ENCODE measurements around the gene C6orf47.

Gene C6orf47

DNA sequence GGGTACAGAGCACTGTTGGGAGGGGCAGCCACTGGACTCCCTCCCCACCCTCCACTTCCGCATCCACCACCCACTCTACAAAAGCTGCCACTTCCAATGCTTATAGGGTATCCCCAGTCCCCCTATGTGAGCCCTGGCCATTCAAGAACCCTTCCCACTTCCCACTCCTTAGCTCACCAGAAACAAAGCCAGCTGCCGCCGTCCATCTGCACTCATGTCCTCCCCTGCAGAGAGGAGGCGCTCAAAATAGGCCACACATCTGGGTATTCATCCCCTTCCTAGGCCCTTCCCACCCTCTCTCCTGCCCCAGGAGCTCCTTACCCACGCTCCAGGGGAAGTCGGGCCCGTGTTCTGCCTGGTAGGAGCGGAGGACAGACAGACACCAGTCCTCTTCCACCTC, 26.7 kb upstream of the C6orf47 start:
- DNase-seq: no peak

DNA sequence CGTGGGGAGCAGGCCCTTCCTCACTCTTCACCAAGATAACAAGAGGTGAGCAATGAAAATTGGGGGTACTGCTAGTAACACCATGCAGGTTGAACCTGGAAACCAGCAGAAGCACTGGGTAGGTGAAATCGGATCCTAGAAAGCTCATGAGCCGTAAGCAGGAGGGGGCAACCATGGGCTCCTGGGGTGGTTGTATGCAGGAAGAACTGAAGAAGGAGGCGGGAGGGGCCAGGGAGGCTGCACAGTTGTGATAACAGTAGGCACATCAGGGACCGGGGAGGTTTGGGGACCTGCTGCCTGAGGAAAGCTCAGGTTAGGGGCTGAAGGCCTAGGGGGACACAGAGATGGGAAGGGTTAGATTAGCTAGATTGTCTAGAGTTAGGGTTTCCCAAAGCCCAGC, 25.9 kb upstream of the C6orf47 start:
- peak; percentile 76 for DNase-seq

DNA sequence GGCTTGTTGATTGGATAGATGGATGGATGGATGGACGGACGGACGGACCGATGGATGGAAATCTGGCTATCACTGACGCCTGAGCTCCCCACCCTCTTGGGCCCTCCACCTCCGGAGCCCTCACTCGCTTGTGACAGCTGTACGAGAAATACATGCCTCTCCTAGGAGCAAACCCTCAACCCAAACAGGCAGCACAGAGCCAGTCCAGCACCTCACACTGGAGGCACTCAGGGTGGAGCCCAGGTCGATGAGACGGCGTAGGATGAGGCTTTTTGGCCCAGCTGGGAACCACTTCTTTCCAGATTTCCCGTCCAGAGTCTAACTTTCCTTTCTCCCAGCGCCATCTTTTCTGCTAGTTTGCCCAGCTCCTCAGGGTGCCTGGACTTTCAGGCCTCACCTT, 23.0 kb upstream of the C6orf47 start:
- no peak for DNase-seq

DNA sequence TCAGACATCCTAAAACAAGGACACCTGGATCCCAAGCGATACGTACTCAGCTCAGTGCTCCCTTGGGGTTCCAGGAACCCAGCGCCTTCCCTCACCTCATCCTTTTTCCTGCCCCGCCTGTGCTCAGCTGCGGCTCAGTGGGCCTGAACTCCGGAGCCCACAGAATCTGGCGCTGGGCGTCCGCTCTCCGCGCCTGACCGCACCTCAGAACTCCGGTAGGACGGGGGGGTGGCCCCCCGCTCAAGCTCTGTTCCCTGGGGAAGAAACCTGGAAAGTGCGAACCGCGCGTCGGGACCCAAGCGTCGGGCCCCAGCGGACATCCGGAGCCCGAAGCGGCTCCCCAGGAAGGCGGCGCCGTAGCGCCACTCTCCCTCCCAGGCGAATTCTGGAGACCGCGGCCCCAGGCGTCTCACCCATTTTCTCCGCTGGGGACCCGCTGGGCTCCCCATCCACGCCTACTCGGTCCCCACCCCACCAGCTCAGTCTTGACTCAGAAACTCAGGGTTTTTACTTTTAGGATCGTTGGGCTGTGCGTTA, 20.6 kb upstream of the C6orf47 start:
- DNase-seq: peak; percentile 80

DNA sequence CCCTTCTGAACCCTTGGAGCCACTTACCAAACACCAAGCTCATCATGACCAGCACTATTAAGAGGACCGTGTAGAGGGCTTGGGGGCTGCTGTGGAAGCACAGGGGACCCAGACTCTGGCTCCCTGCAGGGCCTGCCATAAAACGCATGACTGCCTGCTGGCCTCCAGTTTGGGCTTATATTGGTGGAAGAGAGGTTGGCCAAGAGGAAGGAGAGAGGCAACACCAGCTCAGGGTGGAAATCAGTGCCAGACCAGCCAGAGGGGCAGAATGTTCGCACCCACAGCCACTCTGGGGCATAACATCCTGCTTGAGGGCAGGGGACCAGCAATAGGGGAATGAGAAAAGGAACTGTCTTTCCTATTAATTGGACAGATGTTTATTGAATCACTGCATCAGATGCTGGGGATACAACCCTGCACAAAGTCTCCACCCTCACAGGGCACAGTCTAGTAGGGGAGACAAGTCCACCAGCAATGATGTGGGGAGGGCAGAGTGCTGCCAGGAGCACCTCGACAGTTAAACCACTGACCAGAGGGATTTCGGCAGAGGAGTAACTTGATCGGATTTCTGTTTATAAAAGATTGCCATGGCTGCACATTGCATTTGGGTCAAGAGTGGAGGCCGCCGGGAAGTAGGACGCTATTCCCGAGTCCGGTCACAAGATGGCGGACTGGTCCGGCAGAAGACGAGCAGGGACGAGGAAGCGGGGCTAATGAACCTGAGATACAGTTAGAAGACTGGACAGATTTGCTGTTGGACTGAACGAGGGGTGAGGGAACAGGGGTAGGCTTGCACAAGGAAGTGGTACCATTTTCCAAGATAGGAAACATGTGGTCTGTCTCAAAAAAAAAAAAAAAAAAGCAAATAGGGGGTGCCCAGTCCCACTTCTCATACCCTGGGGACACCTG, 19.9 kb upstream of the C6orf47 start, which contains the start of gene LY6G5C:
LY6G5C (minus strand) TSS at position 842 of the 909 bp plus-strand sequence; CDS start at position 148, 694 bp downstream.
- DNase-seq: peak; percentile 90

DNA sequence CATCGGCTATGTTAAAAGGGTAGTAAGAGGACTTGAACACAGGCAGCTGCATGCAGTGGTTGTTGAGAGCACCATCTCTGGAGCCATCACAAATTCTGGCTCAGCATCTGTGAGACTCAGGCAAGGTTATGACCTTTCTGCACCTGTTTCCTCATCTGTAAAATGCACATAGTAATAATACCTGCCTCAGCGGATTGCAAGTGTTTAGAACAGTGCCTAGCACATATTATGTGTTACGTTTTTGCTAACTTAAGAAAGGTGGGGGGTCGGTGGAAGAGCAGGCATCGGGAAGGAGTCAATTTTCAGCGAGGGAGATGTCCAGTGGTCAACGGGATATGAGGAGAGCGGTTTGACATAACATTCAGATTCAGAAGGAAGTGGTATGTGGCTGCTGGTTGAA, 17.4 kb upstream of the C6orf47 start:
- no peak for DNase-seq

DNA sequence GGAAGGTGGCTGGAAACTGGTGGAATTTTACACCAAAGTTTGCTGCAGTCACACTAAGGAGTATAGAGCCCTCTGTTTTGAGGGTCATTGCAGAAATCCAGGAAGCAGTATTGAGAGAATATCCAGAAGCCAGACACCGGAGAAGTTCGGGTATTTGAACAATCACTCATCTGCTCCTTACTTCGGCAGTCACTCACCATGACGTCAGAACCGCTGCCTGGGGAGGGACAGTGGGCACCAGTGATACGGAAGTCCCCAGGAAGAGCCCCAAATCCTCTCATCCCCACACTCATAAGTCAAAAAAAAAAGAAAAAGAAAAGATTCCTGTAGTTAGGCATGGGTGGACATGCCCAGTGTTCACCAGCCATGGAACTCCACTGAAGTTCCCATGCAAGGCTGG, 16.3 kb upstream of the C6orf47 start:
- DNase-seq: no peak

DNA sequence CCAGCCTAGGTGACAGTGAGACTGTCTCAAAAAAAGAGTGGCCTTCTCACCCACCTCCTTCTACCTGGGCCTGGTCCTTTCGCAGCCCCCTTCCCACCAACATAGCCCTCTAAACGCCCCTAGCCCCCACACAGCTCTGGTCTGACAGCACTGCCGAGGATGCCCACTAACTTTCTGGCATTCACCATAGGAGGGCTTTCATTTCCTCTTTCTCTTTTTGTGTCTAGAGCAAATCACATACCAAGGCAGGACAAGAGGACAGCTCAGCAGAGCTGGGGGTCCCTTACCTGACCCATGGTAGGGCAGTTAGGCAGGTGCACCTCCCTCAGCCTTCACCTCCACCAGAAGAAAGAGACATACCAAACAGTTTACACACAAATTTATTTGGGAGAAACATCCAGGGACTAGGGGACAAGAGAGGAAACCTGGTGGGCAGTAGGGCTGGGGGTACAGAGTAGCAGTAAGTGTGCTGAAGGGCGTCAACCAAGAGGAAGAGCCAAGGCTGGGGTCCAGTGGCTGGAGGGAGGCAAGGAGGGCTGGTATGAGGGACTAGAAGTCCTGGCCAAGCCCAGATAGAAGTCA, 15.8 kb upstream of the C6orf47 start:
- DNase-seq: no peak

DNA sequence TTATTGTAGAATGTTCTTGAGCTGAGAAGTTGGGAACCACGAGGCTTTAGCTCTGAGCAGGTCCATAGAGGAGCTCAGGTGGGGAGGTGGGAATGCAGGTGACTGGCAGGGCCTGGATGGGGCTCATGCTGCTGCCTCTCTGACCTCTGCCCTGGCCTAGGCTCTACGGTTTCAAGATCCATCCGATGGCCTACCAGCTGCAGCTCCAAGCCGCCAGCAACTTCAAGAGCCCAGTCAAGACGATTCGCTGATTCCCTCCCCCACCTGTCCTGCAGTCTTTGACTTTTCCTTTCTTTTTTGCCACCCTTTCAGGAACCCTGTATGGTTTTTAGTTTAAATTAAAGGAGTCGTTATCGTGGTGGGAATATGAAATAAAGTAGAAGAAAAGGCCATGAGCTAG, 9.1 kb upstream of the C6orf47 start, which contains the start of gene LY6G5B:
LY6G5B (plus strand) TSS at position 301 of the 400 bp plus-strand sequence. CDS start 975 bp downstream, outside the sequence.
- DNase-seq: no peak

DNA sequence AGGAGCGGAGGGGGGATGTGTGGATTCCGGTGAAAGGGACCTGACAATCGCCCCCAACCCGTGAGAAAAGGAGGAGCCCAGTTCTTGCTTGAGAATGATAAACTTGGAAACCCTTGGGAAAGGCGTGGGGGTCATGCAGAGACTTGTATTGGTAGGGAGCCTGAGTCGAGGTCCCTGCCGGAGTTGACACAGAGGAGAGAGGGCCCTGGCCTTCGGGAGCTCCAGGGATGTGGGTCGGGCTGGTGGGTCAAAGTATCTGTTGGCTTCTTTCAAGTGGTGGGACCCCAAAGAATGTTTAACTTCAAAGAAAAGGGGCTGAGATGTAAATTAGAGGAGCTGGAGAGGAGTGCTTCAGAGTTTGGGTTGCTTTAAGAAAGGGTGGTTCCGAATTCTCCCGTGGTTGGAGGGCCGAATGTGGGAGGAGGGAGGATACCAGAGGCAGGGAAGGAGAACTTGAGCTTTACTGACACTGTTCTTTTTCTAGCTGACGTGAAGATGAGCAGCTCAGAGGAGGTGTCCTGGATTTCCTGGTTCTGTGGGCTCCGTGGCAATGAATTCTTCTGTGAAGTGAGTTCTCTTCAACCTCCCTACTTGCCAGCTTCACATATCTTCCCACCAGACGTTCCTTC, 5.9 kb upstream of the C6orf47 start:
- DNase-seq: peak; percentile 28

DNA sequence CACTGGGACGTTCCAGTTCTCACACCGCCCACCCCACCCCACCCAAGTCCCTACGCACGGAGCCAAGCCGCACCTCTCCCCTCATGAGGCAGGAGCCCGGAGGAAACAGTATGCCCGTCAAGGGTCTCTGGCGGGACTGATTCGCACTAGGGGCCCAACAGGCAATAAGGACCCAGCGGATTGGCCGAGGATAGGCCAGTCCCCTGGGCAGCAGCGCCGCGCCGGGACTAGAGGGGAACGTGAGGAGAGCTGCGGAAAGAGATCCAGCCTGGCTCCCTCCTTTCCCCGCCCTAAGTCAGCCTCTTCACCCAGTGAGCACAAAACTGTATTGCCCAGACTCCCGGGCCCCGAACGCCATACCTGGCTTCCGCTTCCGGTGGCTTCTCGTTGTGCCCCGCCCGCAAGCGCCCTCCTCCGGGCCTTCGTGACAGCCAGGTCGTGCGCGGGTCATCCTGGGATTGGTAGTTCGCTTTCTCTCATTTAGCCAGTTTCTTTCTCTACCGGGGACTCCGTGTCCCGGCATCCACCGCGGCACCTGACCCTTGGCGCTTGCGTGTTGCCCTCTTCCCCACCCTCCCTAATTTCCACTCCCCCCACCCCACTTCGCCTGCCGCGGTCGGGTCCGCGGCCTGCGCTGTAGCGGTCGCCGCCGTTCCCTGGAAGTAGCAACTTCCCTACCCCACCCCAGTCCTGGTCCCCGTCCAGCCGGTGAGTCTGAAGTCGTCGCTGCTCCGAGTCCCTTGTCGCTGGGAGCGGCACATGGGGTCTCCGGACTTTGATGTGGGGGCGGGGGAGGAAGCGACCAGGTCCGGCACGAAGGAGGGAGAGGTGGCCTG, 5.1 kb upstream of the C6orf47 start, which contains the start of gene CSNK2B:
CSNK2B (plus strand) TSS at position 580 of the 836 bp plus-strand sequence. CDS start 752 bp downstream, outside the sequence.
- DNase-seq: peak; percentile 100

DNA sequence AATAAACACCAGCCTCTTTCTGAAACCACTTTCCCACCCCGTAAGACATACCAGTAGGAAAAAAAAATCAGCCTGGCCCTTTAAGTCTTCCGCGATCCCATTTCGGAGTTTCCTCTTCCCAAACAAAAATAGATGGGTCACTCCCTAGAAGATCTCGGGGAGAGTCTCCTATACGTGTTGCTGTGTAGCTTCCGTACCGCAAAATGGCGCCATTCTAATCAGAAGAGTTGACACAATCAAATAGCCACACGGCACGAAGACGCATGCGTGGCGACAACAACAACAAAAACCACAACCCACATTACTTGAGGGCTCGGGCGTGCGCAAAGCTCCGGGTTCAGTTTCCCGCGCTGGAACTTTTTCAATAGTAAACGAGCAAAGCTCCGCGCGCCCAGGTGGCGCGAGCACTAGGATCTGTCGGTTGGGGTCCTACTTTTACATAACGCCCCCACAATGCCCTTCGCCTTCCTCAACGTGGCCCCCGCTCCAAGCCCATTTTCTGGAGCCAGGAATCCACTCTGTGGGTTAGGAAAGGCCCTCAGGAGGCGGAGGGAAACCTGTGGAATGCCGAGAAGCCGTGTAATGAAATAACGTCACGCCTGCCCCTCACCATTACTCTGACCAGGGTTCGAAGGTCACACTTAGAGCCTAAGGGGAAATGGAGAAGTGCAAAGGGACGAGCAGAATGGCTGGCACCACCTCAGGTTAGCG, 4.4 kb upstream of the C6orf47 start, which contains the start of gene GPANK1:
GPANK1 (minus strand) TSS at position 208 of the 711 bp plus-strand sequence. CDS start 519 bp downstream, outside the sequence.
- peak; percentile 99 for DNase-seq

DNA sequence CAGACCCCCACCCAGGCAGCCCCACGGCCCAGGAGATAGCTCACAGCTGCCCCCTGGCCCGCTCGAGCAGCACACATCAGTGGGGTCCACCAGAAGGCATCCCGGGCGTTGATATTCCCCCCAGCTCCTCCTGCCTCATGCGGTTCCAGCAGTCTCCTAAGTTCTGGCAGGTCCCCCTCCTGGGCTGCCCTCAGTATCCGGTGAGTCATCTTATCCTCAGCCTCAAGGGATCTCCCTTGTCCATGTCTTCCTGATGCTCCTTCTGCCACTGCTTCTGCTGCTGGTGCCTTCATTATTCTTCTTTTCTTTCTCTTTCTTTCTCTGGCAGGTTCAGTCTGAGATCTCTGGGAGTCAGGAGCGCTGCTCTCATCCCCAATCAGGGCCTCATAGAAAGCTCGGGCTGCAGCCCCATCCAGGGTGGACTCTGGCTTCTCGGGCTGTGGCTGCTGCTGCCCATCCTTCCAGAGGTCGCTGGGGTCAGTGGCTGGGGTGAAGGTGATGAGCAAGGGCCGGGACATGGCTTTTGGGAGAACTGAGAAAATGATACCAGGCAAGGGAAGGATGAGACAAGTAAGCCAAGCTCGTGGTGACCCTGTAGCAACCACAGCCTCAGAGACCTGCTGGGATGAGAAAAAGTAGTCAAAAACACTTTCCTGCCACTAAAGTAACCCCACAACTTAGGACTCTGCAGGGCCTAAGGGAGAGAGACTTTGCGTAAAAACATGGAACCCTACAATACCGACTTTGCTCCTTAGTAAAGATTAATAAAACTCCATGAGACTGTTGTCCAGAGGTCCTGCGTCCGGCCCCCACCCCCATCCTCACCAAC, 3.6 kb upstream of the C6orf47 start:
- peak; percentile 40 for DNase-seq

DNA sequence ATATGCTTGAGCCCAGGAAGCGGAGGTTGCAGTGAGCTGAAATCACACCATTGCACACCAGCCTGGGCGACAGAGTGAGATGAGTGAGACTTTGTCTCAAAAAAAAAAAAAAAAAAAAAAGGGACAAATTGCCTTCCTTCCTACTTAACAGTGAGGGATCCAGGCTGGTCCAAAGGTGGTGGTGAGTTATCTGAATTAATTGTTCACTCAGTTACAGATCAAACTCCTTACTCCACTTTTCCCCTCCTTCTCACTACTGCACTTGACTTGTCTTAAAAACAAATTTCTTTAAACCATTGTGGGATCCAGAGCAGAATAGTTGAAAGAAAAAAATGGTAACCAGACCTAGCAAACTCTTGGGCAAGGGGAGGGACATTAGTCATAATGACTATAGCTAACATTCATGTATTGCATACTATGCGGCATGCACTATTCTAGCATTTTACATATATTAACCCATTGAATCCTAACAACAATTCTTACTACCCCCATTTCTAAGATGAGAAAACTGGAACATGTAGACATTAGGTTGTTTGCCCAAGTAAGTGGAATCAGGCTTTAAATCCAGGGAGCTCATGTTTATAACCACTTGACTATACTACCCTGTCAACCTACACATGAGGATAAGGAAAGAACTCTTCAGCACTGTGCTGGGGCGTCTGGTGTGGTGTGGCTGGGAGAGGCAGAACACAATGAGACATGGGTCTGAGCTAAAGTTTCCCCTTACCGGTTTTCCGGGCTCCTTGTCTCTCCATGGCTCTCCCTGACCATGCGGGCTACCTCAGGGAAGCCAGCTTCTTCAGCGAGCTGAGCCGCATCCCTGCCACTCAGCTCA, 2.8 kb upstream of the C6orf47 start:
- no peak for DNase-seq

DNA sequence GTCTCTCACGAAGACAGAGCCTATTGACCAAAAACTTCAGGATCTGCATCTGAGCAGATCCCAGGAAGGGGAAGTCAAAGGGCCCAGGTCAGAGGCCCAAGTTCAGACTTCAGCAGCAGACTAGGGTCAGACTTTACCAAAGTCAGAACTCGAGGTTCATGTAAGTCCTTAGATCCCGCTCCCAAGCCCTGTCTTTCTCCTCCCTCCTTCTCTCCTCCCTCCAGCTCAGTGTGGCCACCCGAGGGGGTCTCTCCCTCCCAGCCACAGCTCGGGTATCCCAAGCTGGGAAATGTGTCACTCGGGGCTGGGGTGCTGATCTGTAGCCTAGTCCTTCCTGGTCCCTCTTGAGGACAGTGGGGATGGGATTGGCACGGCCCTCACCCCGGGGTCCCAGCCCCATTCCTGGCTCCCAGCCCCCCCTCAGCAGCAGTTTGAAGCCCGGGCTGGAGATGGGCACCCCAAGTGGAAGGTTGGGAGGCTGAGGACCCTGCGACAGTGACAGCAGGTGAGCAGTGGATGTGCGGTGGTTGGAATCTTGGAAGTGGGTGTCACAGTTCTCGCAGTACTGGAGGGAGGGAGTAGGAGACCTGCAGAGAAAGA, 1.6 kb upstream of the C6orf47 start:
- no peak for DNase-seq

DNA sequence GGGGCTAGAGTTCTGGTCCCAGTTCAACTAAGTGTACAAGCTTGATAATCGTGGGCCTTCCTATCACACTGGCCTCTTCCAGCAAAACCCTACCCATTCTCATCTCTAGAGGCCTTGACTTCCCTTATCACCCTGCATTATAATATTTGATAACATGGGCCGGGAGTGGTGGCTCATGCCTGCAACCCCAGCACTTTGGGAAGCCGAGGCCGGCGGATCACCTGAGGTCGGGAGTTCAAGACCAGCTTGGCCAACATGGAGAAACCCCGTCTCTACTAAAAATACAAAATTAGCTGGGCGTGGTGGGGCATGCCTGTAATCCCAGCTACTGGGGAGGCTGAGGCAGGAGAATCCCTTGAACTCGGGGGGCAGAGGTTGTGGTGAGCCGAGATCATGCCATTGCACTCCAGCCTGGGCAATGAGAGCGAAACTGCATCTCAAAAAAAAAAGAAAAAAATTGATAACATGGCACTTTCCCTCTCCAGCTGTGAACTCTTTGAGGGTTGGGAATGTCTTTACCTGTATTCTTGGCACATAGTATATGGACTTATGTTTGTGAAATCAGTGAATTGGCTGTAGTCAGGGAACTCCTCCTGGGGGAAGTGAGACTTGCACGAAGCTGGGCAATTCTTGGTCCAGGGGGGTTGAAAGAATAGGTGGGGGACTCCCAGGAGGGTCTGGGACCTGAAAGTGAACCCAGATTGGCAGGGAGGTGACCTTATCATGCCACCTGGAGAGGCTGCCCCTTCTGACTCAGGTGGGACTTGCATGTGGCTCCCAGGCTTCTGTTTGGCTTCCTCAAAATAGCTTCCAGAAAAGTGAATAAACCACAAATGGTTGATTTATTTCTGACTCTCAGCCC, 915 bp upstream of the C6orf47 start:
- DNase-seq: peak; percentile 48

DNA sequence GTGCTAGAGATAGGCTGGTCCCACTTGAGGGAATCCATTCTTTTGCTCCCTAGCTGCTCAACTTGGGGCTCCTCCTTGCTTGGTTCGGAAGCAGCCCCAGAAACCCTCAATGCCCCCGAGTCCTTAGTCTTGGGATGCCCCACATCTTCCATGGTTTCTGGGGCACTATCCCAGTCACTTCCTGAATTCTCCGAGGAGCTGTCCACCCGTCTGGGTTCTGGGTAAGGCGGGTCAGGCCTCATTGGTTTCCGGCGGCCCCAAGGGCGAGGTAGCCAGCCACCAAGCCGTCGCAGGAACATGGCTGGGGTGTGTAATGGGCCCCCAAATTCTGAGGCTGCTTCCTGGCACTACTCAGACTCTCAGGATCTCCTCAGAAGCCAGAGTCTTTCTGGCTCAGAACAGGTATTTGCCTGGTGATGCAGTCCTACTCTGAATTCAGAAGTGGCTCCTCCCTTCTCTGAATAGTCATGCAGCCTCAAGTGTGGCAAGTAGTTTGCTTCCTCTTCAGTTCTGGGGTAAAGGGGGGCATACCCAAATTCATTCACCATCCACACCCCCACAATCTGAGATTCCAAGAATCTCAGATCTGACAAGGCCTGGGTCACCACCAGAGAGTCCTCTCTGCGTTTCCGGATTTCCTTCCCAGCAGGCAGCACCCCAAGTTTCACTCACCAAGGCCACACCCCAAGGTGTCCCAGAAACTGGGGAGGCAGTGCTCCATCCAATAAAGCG, 763 bp downstream of the C6orf47 start:
- peak; percentile 66 for DNase-seq
